Tibial artery (tissue), 4 donors: Measurements from ENCODE around the gene VSTM2L.
A peak's percentile ranks its signal among the peaks of the same experiment; 100 is the strongest.

ENCODE experiments used
- DNase-seq, 2 donors: peaks; one replicate each; pipeline ENCODE4 v3.0.0-alpha.2; 2019
- H3K27ac ChIP-seq, 2 donors: fragments of 200-600 bp; sonication (generic) in 1 of 2; 1 replicate in 1 of 2; 2 replicates in 1 of 2; pipeline ENCODE4 v1.5.1; 2018 to 2019; ENCODE audit warnings: mild to moderate bottlenecking in 1 of 2
- H3K27me3 ChIP-seq, 2 donors: fragments of 200-600 bp; sonication (generic) in 1 of 2; one replicate each; pipeline versions ENCODE4 v1.5.1 to v1.6.0; 2016 to 2019
- H3K36me3 ChIP-seq, 3 donors: fragments of 200-600 bp; sonication (generic) in 2 of 3; one replicate each; pipeline ENCODE4 v1.5.1; 2016 to 2019; ENCODE audit warnings: mild to moderate bottlenecking in 2 of 3
- H3K4me1 ChIP-seq, 4 donors: fragments of 200-600 bp; sonication (generic) in 2 of 4; 1 replicate in 3 of 4; 2 replicates in 1 of 4; pipeline ENCODE4 v1.5.1; 2016 to 2019
- H3K4me3 ChIP-seq, 2 donors: fragments of 200-600 bp; sonication (generic) in 1 of 2; 1 replicate in 1 of 2; 2 replicates in 1 of 2; pipeline ENCODE4 v1.5.1; 2018 to 2019; ENCODE audit warnings: mild to moderate bottlenecking in 2 of 2
- H3K9me3 ChIP-seq, 3 donors: fragments of 200-600 bp; sonication (generic) in 1 of 3; one replicate each; pipeline ENCODE4 v1.5.1; 2016 to 2019
- CTCF ChIP-seq, 2 experiments: fragments of 200-600 bp in 1 of 2; fragments of 450-650 bp in 1 of 2; IDR thresholded peaks; one replicate each; pipeline ENCODE4 v1.5.1; 2017 to 2019; ENCODE audit warnings: antibody characterized with exemption in 2 of 2, mild to moderate bottlenecking in 1 of 2, moderate library complexity in 1 of 2
- intact Hi-C: fragments of 100-400 bp; cut with DNase I; formaldehyde crosslinking; loops from one replicate; pipeline ENCODE4 v1.15.0; 2023; ENCODE audit warnings: low total_unique reads

VSTM2L gene

GRCh38 chr20:37981568-37981967, 78.6 kb downstream of the VSTM2L start:
- intact Hi-C loops, result no loop called here
- peaks cover 0 to 26% (median 22%) of the 10 kb centered on the region in 4 donors for H3K4me1 ChIP-seq
- no peaks in the 10 kb centered on the region for H3K9me3 ChIP-seq
- H3K36me3 ChIP-seq, result peaks cover 0 to 27% (median 25%) of the 10 kb centered on the region in 3 donors
- TF ChIP-seq CTCF (IDR thresholded peaks at IDR 0.05), result no peak
- no peak for DNase-seq
- no peak overlapping the region for H3K27ac ChIP-seq
- no peaks in the 10 kb centered on the region for H3K27me3 ChIP-seq
- no peak overlapping the region for H3K4me3 ChIP-seq

- intact Hi-C loops, result no loop called here
- H3K27me3 ChIP-seq, result no peaks in the 10 kb centered on the region
- no peak overlapping the region for H3K4me3 ChIP-seq
- H3K36me3 ChIP-seq, result peaks cover 0 to 27% (median 25%) of the 10 kb centered on the region in 3 donors
- no peak overlapping the region for H3K27ac ChIP-seq
- no peaks in the 10 kb centered on the region for H3K9me3 ChIP-seq
- DNase-seq, result no peak
- no peak for TF ChIP-seq CTCF (IDR thresholded peaks at IDR 0.05)
- peaks cover 0 to 40% (median 35%) of the 10 kb centered on the region in 4 donors for H3K4me1 ChIP-seq
These were observed 80.4 kb downstream of the VSTM2L start for GRCh38 chr20:37983286-37983685.

- Histone ChIP-seq H3K27me3 (no peaks in the 10 kb centered on the region), H3K27ac (no peak overlapping the region), H3K36me3 (peaks cover 0 to 27% (median 22%) of the 10 kb centered on the region in 3 donors), H3K4me3 (no peak overlapping the region), H3K9me3 (no peaks in the 10 kb centered on the region), H3K4me1 (peaks cover 0 to 40% (median 35%) of the 10 kb centered on the region in 4 donors)
- DNase-seq, result no peak
- no peak for TF ChIP-seq CTCF (IDR thresholded peaks at IDR 0.05)
- intact Hi-C loops, result no loop called here
These were observed 81.3 kb downstream of the VSTM2L start for GRCh38 chr20:37984018-37984785.

- Histone ChIP-seq H3K27ac (peak overlapping the region; percentile 47 to 67), H3K36me3 (peaks cover 0 to 23% (median 22%) of the 10 kb centered on the region in 3 donors)
- no peak for TF ChIP-seq CTCF (IDR thresholded peaks at IDR 0.05)
These were observed 83.3 kb downstream of the VSTM2L start for GRCh38 chr20:37986044-37986858.

GRCh38 chr20:37986873-37987601, 84.1 kb downstream of the VSTM2L start:
- intact Hi-C loops, result no loop called here
- H3K36me3 ChIP-seq, result peaks cover 0 to 22% (median 16%) of the 10 kb centered on the region in 3 donors
- no peak overlapping the region for H3K4me3 ChIP-seq
- peak; percentile 55 to 92 for DNase-seq
- no peaks in the 10 kb centered on the region for H3K27me3 ChIP-seq
- no peaks in the 10 kb centered on the region for H3K9me3 ChIP-seq
- peaks cover 0 to 40% (median 35%) of the 10 kb centered on the region in 4 donors for H3K4me1 ChIP-seq
- H3K27ac ChIP-seq, result peak overlapping the region; percentile 47 to 67
- no peak for TF ChIP-seq CTCF (IDR thresholded peaks at IDR 0.05)

More at GRCh38 chr20:37986044-37986858, 83.3 kb downstream of the VSTM2L start:
- H3K27me3 ChIP-seq, result no peaks in the 10 kb centered on the region
- intact Hi-C loops, result no loop called here
- peak in 1 of 2 donors; percentile 78 for DNase-seq
- H3K4me1 ChIP-seq, result peaks cover 0 to 40% (median 35%) of the 10 kb centered on the region in 4 donors
- H3K9me3 ChIP-seq, result no peaks in the 10 kb centered on the region
- no peak overlapping the region for H3K4me3 ChIP-seq
